ENCODE measurements around the gene CCDC3.
"Not testable (repeated sequence)": the region's sequence is repeated elsewhere in the genome, so short reads cannot be mapped to it uniquely, and the experiment has no call there.

Gene CCDC3

DNA sequence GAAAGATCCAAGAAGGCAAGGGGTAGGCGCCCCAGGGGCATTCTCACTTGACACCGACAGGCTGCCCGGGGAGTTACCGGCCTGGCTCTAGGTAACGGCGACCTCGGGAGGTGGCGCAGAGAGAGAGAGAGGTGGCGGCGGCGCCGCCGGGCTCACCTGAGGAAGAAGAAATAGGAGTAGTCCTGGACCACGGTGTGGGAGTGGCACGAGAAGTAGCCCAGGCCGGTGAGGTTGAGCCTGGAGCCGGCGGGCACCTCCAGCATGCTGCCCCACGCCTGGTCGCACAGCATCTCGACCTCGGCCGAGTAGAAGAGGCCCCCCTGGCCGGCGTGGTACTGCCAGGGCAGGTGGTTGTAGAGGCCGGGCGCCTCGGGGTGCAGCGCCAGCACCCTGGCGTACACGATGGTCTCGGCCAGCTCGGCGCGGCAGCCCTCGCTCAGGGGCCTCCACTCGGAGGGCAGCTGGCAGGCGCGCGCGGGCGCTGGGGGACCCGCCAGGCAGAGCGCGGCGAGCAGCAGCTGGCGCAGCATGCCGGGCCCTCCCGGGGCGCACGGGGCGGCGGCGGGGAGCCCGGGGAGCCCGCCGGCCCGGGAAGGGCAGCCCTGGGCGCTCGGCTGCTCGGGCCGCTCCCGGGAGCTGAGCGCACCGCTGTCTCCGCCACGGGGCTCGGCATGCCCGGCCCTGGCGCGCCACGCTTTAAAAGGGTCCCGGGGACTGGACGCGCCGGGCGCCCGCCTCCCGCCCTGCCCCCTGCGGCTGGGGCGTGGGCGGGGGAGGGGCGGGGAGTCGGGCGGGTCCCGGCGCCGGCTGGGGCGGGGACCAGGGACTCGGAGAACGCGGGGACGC is at the start of gene CCDC3:
CCDC3 (minus strand) TSS at position 673 of the 846 bp plus-strand sequence; CDS start at position 530, 143 bp downstream.
- peak; percentile 39 for DNase-seq

DNA sequence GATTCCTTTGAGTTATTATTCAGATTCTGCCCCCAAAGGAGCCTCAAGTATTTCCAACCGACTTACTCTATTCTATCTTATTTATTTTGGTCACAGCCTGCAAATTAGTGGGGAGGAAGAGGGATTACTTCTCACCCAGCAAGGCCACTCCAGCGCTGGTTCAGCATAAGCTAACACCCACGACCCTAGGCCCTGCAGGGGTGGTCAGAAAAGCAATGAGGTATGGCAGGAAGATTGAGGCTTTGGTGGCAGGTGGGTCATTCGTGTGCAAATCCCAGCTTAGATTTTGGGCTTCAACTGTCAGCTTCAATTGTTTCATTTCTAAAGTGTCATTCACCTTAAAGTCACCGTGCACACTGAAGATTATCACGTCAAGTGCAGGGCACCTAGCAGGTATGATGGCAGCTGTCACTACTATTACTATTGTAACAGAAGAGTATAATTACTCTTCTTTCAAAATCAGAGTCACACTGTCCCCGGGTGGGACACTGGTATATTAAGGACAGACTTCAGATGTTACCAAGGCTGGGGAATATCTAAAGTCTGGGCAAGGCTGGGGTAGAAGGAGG is 49.7 kb upstream of the CCDC3 start:
- no peak for DNase-seq

DNA sequence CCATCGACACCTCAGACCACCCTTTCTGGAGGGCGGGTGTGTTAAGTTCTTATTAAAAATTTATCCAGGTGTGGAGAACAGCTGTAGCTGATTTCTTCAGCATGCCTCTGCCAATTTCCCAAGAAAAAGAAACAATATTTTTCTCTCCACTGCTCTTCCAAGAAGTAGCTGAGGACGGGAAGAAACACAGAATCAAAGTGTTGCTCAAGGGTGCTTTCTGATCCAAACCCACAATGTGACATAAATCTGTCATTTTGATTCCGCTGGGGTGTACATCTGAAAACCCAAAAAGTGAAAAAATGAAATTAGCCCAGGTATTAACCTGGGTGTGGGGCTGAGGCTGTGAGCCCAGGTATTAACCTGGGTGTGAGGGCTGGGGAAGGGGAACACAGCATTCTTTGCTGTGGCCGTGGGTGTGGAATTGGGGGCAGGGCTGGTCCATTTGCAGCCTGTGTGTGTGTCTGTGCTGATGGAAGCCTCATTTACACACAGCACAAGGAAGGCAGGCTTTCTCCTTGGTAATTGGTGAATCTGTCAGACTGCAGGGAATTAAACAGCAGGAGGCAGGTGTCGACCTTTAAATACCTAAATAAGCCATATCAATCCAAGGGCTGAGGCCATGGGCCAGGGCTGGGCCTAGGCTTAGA is 48.4 kb upstream of the CCDC3 start:
- no peak for DNase-seq

DNA sequence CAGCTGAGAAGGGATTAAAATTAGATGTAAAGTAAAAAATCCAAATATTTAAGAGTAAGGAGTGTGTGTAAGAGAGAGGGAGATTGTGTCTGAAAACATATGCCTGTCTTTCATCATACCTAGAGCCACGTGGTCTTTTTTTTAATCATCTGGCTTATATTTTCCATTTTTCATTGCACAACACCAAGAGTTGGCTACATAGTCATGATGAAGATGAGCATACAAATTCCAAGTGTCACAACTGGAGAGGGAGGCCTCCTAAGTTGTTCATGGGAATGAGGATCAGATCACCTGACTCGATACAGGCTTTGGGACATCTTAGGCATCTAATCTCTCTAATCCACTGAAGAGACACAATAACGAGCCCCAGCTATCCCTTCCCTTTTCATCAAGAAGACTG is 47.2 kb upstream of the CCDC3 start:
- no peak for DNase-seq

DNA sequence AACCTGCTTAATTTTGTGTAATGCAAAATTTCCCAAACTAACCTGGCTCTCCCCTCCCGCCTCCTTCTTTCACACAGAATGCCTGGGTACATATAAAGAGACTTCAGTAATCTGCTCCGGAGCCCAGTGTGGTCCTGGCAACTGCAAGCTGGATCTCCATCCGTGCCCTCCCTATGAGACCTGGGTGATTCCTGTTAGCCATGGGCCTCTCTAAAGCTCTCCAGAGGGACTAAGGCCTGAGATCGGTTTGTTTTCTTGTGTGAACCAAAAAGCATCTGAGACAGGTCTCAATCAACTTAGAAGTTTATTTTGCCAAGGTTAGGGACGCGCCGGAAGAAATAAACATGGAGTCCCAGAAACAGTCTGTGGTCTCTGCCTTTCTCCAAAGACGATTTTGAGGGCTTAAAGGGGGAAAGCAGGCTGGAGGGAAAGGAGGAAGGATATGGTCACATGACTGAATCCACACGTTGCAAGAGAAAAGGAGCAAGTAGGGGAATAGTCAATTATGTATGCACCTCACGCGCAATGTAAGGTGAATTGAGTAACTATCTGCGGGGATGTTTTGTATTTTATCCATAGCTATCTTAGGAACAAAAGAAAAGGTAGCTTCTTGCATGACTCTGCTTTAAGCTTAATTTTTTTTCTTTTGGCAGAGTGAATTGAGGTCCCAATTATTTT is 46.2 kb upstream of the CCDC3 start:
- DNase-seq = no peak

DNA sequence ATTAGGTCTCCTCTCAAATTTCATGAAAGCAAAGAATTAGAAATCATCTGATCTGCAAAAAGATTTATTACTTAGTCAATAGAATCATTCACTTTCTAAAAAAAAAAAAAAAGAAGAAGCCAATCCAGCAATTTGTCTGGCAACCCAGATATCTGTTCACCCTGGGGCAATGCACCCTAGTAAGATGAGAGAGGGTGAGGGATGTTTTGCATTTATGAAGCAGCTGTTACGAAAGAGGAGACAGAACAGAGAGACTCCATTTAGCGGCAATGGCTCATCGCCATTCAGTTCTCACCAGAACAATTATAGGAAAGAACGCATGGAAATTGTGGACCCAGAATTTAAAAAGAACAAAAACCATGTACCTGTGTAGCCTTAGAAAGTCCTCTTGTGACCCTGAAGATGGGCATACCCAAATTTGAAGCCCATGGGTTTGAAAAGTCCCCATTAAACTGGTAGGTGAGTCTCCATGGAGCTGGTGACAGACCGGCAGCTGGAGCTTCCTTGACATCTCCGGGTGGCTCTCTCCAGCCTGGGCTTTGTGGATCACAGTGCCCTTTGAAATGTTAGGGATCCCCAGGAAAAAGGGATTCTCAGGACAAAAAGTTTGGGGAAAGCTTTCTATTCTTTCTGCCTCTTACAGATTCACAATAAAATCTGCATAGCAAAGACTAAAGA is 45.5 kb upstream of the CCDC3 start:
- DNase-seq = no peak

DNA sequence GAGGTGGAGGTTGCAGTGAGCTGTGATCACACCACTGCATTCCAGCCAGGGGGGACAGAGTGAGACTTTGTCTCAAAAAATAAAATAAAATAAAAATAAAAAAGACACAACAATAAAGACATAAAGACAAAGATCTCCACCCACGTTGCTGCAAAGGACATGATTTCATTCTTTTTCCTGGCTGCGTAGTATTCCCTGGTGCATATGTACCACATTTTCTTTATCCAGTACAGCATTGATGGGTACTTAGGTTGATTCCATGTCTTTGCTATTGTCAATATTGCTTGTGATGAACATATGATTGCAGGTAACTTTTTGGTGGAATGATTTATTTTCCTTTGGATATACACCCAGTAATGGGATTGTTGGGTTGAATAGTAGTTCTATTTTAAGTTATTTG is 42.0 kb upstream of the CCDC3 start:
- DNase-seq = no peak

DNA sequence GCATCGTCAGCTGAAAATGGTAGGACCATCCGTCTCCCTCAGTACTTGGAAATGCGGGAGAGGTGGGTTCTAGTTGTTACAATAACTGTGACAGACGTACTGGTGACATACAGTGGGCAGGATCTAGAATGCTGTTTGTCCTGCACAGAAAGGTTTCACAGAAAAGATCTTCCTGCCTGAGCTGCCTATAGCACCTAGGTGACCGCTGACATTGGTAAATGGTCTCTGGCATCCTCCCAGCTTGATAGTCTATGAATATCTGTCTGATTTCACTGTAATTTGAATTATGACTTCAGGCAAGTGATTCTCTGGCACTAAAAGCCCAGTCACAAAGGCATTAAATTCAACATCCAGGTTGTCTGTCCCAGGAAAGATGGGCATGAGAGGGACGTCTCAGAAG is 38.2 kb upstream of the CCDC3 start:
- no peak for DNase-seq

DNA sequence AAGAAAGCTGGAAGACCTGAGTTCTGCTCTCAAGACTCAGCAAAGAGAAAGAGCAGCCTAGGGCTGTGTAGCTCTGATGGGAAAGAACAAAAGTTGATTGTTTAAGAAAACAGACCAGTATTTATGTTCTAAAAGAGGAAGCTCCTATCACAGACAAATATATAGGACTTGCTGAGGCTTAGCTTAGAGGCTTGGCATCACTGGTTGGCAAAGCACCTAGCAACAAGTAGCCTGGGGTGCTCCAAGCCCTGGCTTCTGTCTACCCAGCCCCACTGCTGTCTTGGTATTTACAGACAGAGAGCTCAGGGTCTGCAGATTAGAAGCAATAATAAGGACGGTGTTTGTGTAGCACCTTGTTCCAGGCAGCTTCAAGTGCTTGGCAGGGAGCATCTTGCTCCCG is 36.9 kb upstream of the CCDC3 start:
- no peak for DNase-seq

DNA sequence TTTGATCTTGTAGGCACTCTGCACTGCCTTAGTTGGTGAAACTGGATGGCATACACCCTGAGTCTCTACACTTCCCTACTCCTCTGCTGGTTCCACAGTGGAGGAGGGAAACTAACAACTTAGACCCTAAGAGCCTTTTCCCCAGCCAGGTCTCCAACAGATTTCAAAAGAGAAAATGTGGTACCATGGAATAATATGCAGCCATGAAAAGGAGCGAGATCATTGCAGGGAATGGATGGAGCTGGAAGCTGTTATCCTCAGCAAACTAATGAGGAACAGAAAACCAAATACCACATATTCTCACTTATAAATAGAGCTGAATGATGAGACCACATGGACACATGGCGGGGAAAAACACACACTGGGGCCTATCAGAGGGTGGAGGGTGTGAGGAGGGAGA is 36.3 kb upstream of the CCDC3 start:
- no peak for DNase-seq

DNA sequence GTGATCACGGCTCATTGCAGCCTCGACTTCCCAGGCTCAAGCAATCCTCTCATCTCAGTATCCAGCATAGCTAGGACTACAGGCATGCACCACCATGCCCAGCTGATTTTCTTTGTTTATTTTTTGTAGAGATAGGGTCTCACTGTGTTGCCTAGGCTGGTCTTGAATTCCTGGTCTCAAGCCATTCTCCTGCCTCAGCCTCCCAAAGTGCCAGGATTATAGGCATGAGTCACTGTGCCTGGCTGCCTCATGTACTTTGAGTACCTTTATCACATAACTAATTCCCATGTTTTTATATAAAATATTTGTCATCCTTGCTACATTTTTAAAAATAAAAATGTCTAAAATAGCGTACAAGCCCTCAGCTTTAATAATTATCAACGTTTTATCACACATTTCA is 35.3 kb upstream of the CCDC3 start:
- no peak for DNase-seq

DNA sequence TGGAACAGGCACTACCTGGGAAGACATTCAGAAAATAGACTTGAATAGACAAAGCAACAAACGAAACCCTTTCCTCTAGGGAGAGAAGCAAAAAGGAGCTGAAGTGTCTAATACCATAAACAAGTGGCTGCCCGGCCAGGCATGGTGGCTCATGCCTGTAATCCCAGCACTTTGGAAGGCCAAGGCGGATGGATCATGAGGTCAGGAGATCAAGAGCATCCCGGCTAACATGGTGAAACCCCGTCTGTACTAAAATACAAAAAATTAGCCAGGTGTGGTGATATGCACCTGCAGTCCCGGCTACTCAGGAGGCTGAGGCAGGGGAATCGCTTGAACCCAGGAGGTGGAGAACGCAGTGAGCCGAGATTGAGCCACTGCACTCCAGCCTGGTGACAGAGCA is 34.2 kb upstream of the CCDC3 start:
- DNase-seq = not testable (repeated sequence)

DNA sequence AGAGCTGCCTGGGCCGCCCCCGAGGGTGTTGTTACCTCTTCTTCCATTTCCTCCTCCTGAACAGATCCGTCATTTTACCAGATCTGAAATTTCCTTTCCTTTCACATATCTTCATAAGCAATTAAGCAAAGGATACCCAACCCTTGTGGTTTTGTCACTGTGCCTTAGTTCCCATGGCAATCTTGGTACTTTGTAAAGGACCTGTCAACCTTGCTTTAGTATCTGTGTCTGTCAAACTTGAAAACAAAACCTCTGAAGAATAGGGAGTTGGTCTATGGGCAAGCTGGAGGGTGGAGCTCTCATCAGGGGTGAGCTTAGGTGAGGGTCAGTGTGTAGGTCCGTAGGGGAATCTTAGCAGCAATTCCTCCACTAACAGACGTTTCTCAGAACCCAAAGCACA is 25.4 kb upstream of the CCDC3 start:
- no peak for DNase-seq

DNA sequence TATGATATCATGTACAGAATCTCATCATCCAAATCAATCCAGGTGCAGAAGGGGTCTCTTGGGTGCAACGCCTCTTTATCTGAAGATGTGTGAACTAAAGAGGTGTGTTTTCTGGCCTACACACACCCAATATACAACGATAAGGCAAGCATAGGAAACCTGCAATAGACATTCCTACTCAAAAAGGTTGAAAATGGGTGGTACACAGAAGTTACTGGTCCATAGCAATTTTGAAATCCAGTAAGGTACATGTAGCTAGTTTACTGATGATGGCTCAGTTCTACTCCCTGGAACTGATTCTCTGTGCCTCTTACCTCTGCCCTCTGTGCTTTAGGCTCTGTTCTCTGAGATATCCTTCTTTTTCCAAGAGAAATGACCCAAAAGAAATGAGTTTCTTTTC is 22.2 kb upstream of the CCDC3 start:
- no peak for DNase-seq

DNA sequence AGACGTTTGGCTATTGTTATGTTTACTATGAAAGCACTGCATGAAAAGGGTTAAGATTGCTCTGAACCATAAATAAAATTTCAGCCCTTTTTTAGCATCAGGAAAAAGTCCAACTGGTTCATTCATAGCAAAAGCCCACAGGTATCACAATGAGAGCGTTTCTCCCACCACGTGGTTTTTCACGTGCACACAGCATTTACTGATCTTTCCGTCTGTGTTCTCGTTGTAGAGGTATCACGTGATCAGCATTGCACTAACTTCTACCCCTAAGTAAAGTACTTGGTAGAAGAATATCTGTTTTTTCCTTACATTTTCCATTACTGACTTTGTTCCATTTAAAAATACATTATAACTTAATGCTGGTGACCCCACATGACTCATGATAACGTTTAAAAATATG is 17.8 kb upstream of the CCDC3 start:
- peak; percentile 31 for DNase-seq

DNA sequence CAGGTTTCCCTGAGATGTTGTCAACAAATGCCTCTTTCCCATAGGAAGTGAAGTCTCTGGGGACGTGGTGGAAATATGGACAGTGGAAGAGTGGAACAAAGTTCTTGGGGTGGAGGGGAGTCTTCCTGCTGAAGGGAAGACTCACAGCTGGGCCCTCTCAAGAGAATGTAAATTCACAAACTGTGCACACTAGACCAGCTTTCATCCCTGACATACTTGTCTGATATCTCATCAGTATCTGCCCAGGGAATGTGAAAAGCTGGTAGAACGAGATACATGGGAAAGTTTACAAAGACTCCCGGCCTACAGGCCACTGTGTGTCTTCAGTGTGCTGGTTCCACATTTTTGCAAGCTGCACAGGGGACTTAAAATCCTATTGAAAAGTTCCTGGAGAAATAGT is 16.7 kb upstream of the CCDC3 start:
- no peak for DNase-seq

DNA sequence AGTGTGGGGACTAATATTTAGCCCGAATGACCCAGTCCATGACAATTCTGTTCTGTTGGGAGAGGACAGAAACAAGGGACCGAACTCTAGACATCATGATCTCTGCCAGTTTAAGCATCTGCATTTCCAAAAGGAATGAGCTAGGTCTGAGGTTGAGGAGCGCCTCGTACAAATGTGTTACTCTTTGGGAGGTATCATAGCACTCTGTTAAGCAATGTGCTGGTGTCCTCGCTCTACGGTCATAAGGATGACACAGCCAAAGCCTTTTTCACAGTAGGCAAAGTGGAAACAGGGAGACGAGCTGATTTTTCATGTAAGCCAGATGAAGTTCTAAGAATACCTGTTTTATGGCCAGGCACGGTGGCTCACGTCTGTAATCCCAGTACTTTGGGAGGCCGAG is 15.4 kb upstream of the CCDC3 start:
- no peak for DNase-seq

DNA sequence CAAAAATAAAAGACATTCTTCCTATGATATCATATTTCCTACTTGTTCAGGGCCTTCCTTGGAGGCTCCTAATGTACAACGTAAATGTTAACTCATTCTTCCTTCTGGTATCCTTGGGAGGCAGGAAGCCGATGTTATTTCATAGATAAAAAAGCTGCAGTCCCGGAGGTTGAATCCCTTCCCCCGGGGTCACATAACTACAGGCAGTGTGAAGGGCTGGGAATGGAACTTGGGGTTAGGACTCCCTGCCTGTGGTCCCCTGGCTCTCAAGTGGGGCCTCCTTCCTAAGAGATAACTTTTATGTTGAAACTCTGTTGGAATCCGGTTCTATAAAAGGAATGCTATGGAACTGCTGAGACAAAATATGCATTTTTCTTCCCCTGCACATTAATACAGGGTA is 14.9 kb upstream of the CCDC3 start:
- DNase-seq = no peak

DNA sequence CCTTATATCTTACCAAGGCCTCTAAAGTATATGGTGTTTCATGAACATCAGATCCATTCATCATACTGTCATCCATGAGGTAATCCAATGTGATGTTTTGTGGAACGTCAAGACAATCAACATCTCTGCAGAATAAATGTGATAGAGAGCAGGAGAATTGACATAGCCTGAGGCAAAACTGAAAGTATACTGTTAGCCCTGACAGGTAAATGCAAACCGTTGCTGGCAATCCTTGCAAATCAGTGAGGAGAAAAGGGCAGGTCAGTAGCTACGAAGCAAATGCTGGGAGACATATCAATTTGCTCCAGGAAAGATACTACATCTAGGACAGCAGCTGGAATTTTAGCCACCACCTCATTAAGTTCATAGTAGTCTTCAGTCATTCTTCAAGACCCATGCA is 4.5 kb upstream of the CCDC3 start:
- DNase-seq = no peak

DNA sequence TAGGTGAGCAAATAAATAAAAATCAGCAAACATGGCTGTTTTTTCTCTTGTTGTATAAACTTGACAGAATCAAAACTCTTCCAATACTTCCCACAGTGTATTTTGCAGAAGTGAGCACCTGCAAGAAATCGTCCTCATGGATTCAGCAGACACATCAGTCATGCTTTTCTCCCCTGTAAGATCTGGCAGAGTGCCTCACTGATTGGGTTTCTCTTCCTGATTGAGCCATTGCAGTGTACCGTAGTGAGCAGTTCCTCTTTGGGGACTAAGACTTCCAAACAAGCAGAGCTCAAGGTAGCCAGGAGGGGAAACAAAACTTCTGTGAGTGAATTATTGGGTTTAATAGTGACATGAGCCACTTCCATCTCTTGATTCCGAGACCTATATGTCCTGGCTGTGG is 2.2 kb upstream of the CCDC3 start:
- DNase-seq = no peak

DNA sequence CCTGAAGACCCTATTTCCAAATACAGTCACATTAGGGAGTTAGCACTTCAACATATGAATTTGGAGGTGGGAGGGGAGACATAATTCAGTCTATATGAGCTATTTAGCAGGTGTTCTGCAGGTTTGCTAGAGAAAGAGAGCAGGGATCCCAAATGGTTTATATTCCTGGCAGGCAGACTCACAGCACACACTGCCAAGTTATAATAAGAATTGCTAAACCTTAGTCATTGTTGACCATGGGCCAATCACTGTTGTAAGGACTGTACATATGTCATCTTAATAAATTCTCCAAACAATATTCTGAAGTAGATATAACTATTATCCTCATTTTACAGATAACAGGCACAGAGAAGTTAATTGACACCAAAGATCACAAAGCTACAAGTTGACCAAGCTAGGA is 1.5 kb upstream of the CCDC3 start:
- DNase-seq = no peak

DNA sequence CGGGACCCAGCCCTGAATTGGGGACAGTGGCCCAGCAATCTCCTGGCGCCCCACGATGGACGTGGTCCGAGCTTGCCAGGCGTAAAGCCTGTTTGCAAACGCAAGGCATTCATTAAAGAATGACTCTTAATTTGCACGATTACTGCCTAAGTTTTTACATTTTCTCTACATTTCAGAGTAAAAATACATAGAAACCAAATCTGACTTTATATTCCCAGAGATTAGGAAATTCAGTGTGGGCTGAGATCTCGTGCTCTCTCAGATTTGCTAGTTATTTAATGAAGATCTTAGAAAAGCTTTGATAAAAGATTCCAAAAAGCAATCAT is 337 bp upstream of the CCDC3 start:
- no peak for DNase-seq

DNA sequence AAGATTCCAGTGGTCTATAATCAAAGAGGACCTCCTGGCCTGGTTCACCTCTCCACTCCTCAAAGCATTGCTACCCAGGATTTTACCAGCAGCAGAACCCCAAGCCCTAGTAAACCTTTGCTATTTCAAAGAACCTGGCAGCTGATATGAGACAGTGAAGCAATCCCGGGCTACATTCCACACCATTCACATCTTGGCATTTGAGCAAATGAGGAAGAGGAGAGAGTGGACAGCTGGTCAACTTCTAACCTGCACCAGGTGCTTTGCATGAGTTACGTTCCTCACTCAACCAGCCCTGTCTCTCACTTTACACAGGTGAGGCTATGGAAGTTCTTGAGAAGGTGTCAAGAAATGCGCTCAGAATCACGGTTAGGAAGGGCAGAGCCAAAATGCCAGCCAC is 1.1 kb downstream of the CCDC3 start:
- DNase-seq = no peak
